ENCODE results near the gene NR1H2.

DNA sequence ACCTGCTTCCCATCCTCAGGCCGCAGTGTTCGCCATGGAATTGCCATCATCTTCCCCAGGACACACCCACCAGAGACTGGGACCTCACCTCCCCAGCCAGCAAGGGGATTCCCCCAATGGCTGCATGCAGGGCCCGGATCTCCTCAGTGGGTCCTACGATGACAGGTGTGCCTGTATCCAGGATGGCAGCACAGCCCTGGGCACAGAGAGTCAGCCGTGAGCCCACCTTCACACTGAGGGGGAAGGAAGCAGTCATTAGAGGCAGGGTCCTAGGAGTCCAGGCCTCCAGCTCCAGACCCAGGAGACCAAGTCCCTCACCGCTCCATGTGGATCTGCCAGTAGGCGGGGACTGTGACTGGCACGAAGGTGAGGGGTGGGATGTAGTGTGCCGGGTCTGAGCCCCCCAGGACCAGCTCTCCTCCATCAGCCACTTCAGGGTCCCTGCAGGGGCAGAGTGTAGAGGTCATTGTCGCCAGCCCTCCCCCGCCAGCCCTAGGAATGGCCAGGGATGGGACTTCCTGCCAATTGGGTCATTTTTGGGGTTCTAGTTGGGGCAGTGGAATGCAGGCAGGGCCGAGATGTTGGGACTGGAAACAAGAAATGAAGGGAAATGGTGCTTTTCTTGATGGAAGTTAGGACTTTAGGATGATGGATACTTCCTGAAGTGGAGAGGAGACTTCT, 41.4 kb upstream of the NR1H2 start:
- TF ChIP-seq, protein P1, sequence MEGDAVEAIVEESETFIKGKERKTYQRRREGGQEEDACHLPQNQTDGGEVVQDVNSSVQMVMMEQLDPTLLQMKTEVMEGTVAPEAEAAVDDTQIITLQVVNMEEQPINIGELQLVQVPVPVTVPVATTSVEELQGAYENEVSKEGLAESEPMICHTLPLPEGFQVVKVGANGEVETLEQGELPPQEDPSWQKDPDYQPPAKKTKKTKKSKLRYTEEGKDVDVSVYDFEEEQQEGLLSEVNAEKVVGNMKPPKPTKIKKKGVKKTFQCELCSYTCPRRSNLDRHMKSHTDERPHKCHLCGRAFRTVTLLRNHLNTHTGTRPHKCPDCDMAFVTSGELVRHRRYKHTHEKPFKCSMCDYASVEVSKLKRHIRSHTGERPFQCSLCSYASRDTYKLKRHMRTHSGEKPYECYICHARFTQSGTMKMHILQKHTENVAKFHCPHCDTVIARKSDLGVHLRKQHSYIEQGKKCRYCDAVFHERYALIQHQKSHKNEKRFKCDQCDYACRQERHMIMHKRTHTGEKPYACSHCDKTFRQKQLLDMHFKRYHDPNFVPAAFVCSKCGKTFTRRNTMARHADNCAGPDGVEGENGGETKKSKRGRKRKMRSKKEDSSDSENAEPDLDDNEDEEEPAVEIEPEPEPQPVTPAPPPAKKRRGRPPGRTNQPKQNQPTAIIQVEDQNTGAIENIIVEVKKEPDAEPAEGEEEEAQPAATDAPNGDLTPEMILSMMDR (IDR thresholded peaks at IDR 0.05 in 2 of 3, conservative IDR thresholded peaks at IDR 0.05 in 1 of 3; ENCODE audit: borderline replicate concordance in 1 of 3, insufficient read depth in 1 of 3, low read depth in 2 of 3, low read length in 2 of 3): no peak
- TF ChIP-seq POLR2A (IDR thresholded peaks at IDR 0.05; ENCODE audit: borderline replicate concordance, extremely low read depth, insufficient read depth, insufficient read length) (no peak), RAD21 (IDR thresholded peaks at IDR 0.05; ENCODE audit: low read depth) (no peak), SP1 (IDR thresholded peaks at IDR 0.05; ENCODE audit: low read depth) (no peak), EZH2phosphoT487 (IDR thresholded peaks at IDR 0.05; ENCODE audit: borderline replicate concordance) (no peak), EZH2 (IDR thresholded peaks at IDR 0.05) (no peak), ZFX (IDR thresholded peaks at IDR 0.05) (no peak)
- TF ChIP-seq, protein P2, sequence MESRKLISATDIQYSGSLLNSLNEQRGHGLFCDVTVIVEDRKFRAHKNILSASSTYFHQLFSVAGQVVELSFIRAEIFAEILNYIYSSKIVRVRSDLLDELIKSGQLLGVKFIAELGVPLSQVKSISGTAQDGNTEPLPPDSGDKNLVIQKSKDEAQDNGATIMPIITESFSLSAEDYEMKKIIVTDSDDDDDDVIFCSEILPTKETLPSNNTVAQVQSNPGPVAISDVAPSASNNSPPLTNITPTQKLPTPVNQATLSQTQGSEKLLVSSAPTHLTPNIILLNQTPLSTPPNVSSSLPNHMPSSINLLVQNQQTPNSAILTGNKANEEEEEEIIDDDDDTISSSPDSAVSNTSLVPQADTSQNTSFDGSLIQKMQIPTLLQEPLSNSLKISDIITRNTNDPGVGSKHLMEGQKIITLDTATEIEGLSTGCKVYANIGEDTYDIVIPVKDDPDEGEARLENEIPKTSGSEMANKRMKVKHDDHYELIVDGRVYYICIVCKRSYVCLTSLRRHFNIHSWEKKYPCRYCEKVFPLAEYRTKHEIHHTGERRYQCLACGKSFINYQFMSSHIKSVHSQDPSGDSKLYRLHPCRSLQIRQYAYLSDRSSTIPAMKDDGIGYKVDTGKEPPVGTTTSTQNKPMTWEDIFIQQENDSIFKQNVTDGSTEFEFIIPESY (IDR thresholded peaks at IDR 0.05; ENCODE audit: extremely low read depth, insufficient replicate concordance, low read length): no peak
